Keratinocyte (primary cell): ENCODE measurements around the gene FYTTD1.

Source experiments
- CTCF ChIP-seq, 3 experiments: IDR thresholded peaks in 1 of 3; conservative IDR thresholded peaks in 1 of 3; optimal IDR thresholded peaks in 1 of 3; 2 replicates in 2 of 3; 3 replicates in 1 of 3; pipeline versions ENCODE3 to v1.5.1; 2011; ENCODE audit warnings: low read length in 3 of 3, mild to moderate bottlenecking in 3 of 3, moderate library complexity in 2 of 3, control low read depth in 1 of 3, inconsistent platforms in 1 of 3; ENCODE audit not compliant: insufficient read depth in 2 of 3; ENCODE audit errors: extremely low read depth in 1 of 3
- EZH2 ChIP-seq: IDR thresholded peaks from one replicate; pipeline ENCODE4 v1.6.1; 2012; ENCODE audit warnings: inconsistent platforms, mild to moderate bottlenecking, low read length, moderate library complexity

GRCh38 chr3:197737319-197737649 lies 12.4 kb upstream of the FYTTD1 start:
- no peak for TF ChIP-seq CTCF (optimal IDR thresholded peaks at IDR 0.05 in 1 of 3, IDR thresholded peaks at IDR 0.05 in 1 of 3, conservative IDR thresholded peaks at IDR 0.05 in 1 of 3; ENCODE audit: extremely low read depth in 1 of 3, insufficient read depth in 2 of 3, low read length in 3 of 3)
- TF ChIP-seq EZH2: no peak
